ENCODE results near the gene MAP2K3.

The MAP2K3 gene

GRCh38 chr17:21252796-21253645 is 31.5 kb upstream of the MAP2K3 start, which contains the start of gene NATD1:
NATD1 (minus strand) TSS chr17:21253410; CDS start chr17:21253264, 146 bp downstream.
- DNase-seq, result peak; percentile 80

GRCh38 chr17:21253646-21254441 is 30.7 kb upstream of the MAP2K3 start:
- DNase-seq, result no peak

GRCh38 chr17:21258593-21258992 is 25.9 kb upstream of the MAP2K3 start:
- no peak for DNase-seq

GRCh38 chr17:21262259-21262993 is 22.1 kb upstream of the MAP2K3 start:
- DNase-seq, result no peak

GRCh38 chr17:21263376-21263775 is 21.1 kb upstream of the MAP2K3 start:
- DNase-seq, result peak; percentile 66

GRCh38 chr17:21268596-21269188 is 15.8 kb upstream of the MAP2K3 start:
- DNase-seq, result no peak

GRCh38 chr17:21269394-21269793 is 15.1 kb upstream of the MAP2K3 start:
- DNase-seq, result peak; percentile 43

GRCh38 chr17:21271454-21272183 is 12.9 kb upstream of the MAP2K3 start:
- DNase-seq, result no peak

GRCh38 chr17:21272250-21272649 is 12.3 kb upstream of the MAP2K3 start:
- no peak for DNase-seq

- no peak for DNase-seq
These were observed 11.4 kb upstream of the MAP2K3 start for GRCh38 chr17:21272881-21273792.

GRCh38 chr17:21275047-21275578 is 9.4 kb upstream of the MAP2K3 start:
- DNase-seq, result peak; percentile 64

- DNase-seq, result peak; percentile 80
These were observed 8.8 kb upstream of the MAP2K3 start for GRCh38 chr17:21275579-21276263.

- no peak for DNase-seq
These were observed 8.3 kb upstream of the MAP2K3 start for GRCh38 chr17:21276264-21276588.

GRCh38 chr17:21277332-21277731 is 7.2 kb upstream of the MAP2K3 start:
- DNase-seq, result no peak

GRCh38 chr17:21278450-21279197 is 5.9 kb upstream of the MAP2K3 start:
- DNase-seq, result no peak

GRCh38 chr17:21279198-21279535 is 5.3 kb upstream of the MAP2K3 start:
- no peak for DNase-seq

- DNase-seq, result no peak
These were observed 4.9 kb upstream of the MAP2K3 start for GRCh38 chr17:21279582-21279981.

GRCh38 chr17:21280081-21280518 is 4.4 kb upstream of the MAP2K3 start:
- DNase-seq, result peak; percentile 75

GRCh38 chr17:21282231-21282630 is 2.3 kb upstream of the MAP2K3 start:
- DNase-seq, result peak; percentile 97

All from fibroblast of skin of abdomen (primary cell).